Liver (tissue), 9 donors: Measurements from ENCODE around the gene ZNF652. TPM values are rescaled to one million over a fixed set of nuclear protein-coding genes. Genes with fewer than 3 reads are reported as not detected.
"Not testable (repeated sequence)": the region's sequence is repeated elsewhere in the genome, so short reads cannot be mapped to it uniquely, and the experiment has no call there.

ENCODE experiments used
- DNase-seq: peaks from one replicate; pipeline ENCODE4 v3.0.0-alpha.2; 2017; ENCODE audit warnings: low spot score
- H3K27ac ChIP-seq, 2 donors: one replicate each; pipeline ENCODE4 v1.7.0; 2013; ENCODE audit warnings: inconsistent platforms in 2 of 2, low read length in 2 of 2, control low read depth in 1 of 2, low read depth in 1 of 2, mild to moderate bottlenecking in 1 of 2
- H3K27me3 ChIP-seq, 4 donors: one replicate each; pipeline versions ENCODE4 v1.6.1 to v1.7.0; 2013; ENCODE audit warnings: low read length in 3 of 4, inconsistent platforms in 1 of 4, mild to moderate bottlenecking in 1 of 4, moderate library complexity in 1 of 4; ENCODE audit not compliant: control insufficient read depth in 4 of 4, insufficient read depth in 4 of 4
- H3K36me3 ChIP-seq, 4 donors: one replicate each; pipeline versions ENCODE4 v1.6.1 to v1.7.0; 2013; ENCODE audit warnings: low read length in 3 of 4, mild to moderate bottlenecking in 3 of 4, low read depth in 1 of 4, moderate library complexity in 1 of 4; ENCODE audit not compliant: control insufficient read depth in 4 of 4, insufficient read depth in 3 of 4
- H3K4me1 ChIP-seq, 4 donors: one replicate each; pipeline versions ENCODE4 v1.6.1 to v1.7.0; 2013; ENCODE audit warnings: low read length in 3 of 4, mild to moderate bottlenecking in 3 of 4, moderate library complexity in 1 of 4; ENCODE audit not compliant: control insufficient read depth in 4 of 4, insufficient read depth in 4 of 4
- H3K4me3 ChIP-seq, 3 donors: one replicate each; pipeline versions ENCODE4 v1.6.1 to v1.7.0; 2013; ENCODE audit warnings: low read length in 3 of 3, control low read depth in 1 of 3, low read depth in 1 of 3, mild to moderate bottlenecking in 1 of 3
- H3K9ac ChIP-seq, 2 donors: one replicate each; pipeline ENCODE4 v1.7.0; 2013; ENCODE audit warnings: low read length in 2 of 2, mild to moderate bottlenecking in 2 of 2, moderate library complexity in 2 of 2, control low read depth in 1 of 2, low read depth in 1 of 2
- H3K9me3 ChIP-seq, 4 donors: one replicate each; pipeline versions ENCODE4 v1.6.1 to v1.7.0; 2013; ENCODE audit warnings: low read length in 3 of 4; ENCODE audit not compliant: control insufficient read depth in 4 of 4
- EGR1 ChIP-seq, 2 donors: IDR thresholded peaks; 2 replicates each; pipeline ENCODE4 v1.6.1; 2016 to 2018; ENCODE audit warnings: antibody characterized with exemption in 2 of 2, low read depth in 2 of 2
- FOXA2 ChIP-seq: IDR thresholded peaks from 2 replicates; pipeline ENCODE4 v1.6.1; 2016; ENCODE audit warnings: antibody characterized with exemption
- HNF4A ChIP-seq, 2 donors: conservative IDR thresholded peaks; 2 replicates each; pipeline ENCODE4 v1.6.1; 2016; ENCODE audit warnings: antibody characterized with exemption in 2 of 2, mild to moderate bottlenecking in 2 of 2
- JUND ChIP-seq, 2 donors: IDR thresholded peaks; 2 replicates each; pipeline ENCODE4 v1.6.1; 2016; ENCODE audit warnings: antibody characterized with exemption in 2 of 2
- RAD21 ChIP-seq, 2 donors: IDR thresholded peaks; 2 replicates each; pipeline ENCODE4 v1.6.1; 2016; ENCODE audit warnings: antibody characterized with exemption in 2 of 2, mild to moderate bottlenecking in 2 of 2
- RXRA ChIP-seq, 2 donors: IDR thresholded peaks; 2 replicates each; pipeline ENCODE4 v1.6.1; 2017 to 2018; ENCODE audit warnings: antibody characterized with exemption in 2 of 2, mild to moderate bottlenecking in 1 of 2
- WGBS: extraction: QIAGEN DNeasy Blood & Tissue Kit; methylation state at CpG from one replicate; pipeline ENCODE4 v1.1.7; 2013; 5-methylcytosine and 5-hydroxymethylcytosine counted together
- polyA plus RNA-seq, 2 donors: library from polyadenylated mRNA; stranded (reverse) in 1 of 2; unstranded in 1 of 2; fragments of 200-250 nt in 1 of 2; fragments of >200 nt in 1 of 2; fragmentation: Nextera tagmentation in 1 of 2; extraction: Ambion mirVana in 1 of 2; gene quantifications; one replicate each; pipeline versions ENCODE4 v1.2.1 to v1.2.3, GENCODE V29; 2013 to 2015
- total RNA-seq, 2 donors: library from RNA; depleted of rRNA; stranded (reverse); fragments of >200 nt; gene quantifications; one replicate each; pipeline ENCODE4 v1.2.3, GENCODE V29; 2014
- TF ChIP-seq, protein P1 (sequence below): fragments of 150-350 bp; IDR thresholded peaks from 2 replicates; pipeline ENCODE4 v1.5.1; 2017; ENCODE audit warnings: improper control_type of control experiment, low read depth, low read length; ENCODE audit not compliant: missing input control
- TF ChIP-seq, protein P2 (sequence below): IDR thresholded peaks from 2 replicates; pipeline ENCODE4 v1.6.1; 2016; ENCODE audit warnings: antibody characterized with exemption, mild to moderate bottlenecking
- donor health status: healthy.
- donor health status: healthy.
- donor health status: healthy.
- donor health status: healthy.
- donor health status: healthy.

ZNF652 gene
- total and polyA plus RNA-seq, 4 donors = 5.3 to 23.1 (median 17.5) TPM

DNA sequence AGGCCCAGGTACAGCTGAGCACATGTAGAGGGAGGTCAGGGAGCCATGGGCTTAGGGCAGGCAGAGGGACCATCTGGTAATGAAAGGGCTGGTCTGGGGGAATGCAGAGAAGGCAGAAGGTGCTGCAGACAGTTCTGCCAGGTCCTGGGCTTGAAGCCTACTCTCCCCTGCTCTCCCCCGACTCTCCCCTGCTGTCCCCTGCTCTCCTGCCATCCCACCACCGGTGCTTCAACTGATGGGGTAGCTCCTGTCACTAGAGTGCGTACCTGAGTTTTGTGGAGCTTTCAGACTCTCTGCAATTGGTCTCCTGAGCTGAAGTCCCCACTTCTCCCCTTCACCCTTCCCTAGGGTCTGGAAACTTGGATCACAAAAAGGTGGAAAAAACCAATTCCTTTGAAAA lies 94.1 kb downstream of the ZNF652 start (continued):
- TF ChIP-seq, protein P1, sequence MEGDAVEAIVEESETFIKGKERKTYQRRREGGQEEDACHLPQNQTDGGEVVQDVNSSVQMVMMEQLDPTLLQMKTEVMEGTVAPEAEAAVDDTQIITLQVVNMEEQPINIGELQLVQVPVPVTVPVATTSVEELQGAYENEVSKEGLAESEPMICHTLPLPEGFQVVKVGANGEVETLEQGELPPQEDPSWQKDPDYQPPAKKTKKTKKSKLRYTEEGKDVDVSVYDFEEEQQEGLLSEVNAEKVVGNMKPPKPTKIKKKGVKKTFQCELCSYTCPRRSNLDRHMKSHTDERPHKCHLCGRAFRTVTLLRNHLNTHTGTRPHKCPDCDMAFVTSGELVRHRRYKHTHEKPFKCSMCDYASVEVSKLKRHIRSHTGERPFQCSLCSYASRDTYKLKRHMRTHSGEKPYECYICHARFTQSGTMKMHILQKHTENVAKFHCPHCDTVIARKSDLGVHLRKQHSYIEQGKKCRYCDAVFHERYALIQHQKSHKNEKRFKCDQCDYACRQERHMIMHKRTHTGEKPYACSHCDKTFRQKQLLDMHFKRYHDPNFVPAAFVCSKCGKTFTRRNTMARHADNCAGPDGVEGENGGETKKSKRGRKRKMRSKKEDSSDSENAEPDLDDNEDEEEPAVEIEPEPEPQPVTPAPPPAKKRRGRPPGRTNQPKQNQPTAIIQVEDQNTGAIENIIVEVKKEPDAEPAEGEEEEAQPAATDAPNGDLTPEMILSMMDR = no peak
- no peak for TF ChIP-seq EGR1 (IDR thresholded peaks at IDR 0.05; ENCODE audit: low read depth in 2 of 2)
- TF ChIP-seq RXRA (IDR thresholded peaks at IDR 0.05) = no peak
- TF ChIP-seq JUND (IDR thresholded peaks at IDR 0.05) = no peak
- no peak for TF ChIP-seq RAD21 (IDR thresholded peaks at IDR 0.05)
- no peak for TF ChIP-seq FOXA2

DNA sequence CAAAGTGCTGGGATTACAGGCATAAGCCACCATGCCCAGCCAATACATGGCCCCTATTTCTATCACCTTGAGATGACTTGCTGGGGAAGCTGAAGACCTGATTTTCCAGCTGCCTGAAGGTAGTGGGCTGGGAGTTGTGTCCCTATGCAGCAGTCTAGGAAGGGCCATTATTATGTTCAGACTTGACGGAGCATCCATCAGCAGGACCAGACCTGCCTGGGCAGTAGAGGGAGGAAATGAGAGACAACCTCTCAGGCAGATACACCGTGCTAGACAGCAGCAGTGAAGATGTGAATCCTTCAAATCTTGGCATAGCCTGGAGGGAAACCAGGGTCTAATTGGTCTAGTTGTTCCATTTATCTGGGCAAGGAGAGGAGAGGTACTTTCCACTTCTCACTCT lies 95.8 kb downstream of the ZNF652 start:
- Histone ChIP-seq H3K4me1 (no peaks in the 10 kb centered on the region), H3K9ac (no peak overlapping the region), H3K27ac (no peak overlapping the region), H3K27me3 (no peaks in the 10 kb centered on the region), H3K4me3 (no peak overlapping the region), H3K36me3 (no peaks in the 10 kb centered on the region), H3K9me3 (no peaks in the 10 kb centered on the region)
- WGBS = 93% methylated on average over 2 of the region's 2 CpGs
- DNase-seq = no peak
- TF ChIP-seq, protein P2, sequence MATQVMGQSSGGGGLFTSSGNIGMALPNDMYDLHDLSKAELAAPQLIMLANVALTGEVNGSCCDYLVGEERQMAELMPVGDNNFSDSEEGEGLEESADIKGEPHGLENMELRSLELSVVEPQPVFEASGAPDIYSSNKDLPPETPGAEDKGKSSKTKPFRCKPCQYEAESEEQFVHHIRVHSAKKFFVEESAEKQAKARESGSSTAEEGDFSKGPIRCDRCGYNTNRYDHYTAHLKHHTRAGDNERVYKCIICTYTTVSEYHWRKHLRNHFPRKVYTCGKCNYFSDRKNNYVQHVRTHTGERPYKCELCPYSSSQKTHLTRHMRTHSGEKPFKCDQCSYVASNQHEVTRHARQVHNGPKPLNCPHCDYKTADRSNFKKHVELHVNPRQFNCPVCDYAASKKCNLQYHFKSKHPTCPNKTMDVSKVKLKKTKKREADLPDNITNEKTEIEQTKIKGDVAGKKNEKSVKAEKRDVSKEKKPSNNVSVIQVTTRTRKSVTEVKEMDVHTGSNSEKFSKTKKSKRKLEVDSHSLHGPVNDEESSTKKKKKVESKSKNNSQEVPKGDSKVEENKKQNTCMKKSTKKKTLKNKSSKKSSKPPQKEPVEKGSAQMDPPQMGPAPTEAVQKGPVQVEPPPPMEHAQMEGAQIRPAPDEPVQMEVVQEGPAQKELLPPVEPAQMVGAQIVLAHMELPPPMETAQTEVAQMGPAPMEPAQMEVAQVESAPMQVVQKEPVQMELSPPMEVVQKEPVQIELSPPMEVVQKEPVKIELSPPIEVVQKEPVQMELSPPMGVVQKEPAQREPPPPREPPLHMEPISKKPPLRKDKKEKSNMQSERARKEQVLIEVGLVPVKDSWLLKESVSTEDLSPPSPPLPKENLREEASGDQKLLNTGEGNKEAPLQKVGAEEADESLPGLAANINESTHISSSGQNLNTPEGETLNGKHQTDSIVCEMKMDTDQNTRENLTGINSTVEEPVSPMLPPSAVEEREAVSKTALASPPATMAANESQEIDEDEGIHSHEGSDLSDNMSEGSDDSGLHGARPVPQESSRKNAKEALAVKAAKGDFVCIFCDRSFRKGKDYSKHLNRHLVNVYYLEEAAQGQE = no peak
- no peak for TF ChIP-seq HNF4A (conservative IDR thresholded peaks at IDR 0.05)
- TF ChIP-seq, protein P1 = no peak

DNA sequence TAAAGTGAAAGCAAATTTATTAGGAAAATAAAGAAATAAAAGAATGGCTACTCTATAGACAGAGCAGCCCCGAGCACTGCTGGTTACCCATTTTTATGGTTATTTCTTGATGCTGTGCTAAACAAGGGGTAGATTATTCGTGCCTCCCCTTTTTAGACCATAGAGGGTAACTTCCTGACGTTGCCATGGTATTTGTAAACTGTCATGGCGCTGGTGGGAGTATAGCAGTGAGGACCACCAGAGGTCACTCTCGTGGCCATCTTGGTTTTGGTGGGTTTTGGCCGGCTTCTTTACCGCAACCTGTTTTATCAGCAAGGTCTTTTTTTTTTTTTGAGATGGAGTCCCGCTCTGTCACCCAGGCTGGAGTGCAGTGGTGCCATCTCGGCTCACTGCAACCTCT lies 100.5 kb downstream of the ZNF652 start:
- WGBS = 85% methylated on average over 9 of the region's 9 CpGs

More for the DNA sequence above, 100.5 kb downstream of the ZNF652 start:
- not testable (repeated sequence) for H3K27ac ChIP-seq, DNase-seq, H3K9ac ChIP-seq, H3K9me3 ChIP-seq, H3K4me3 ChIP-seq, H3K27me3 ChIP-seq, H3K4me1 ChIP-seq, H3K36me3 ChIP-seq
